ENCODE data around the gene TMEM143. TPM values are rescaled to one million over a fixed set of nuclear protein-coding genes. Genes with fewer than 3 reads are reported as not detected.
A peak's percentile ranks its signal among the peaks of the same experiment; 100 is the strongest.
"Not testable (repeated sequence)": the region's sequence is repeated elsewhere in the genome, so short reads cannot be mapped to it uniquely, and the experiment has no call there.

Gene TMEM143
- total RNA-seq, 1 donor from 2014 or later, result 11.9 TPM

DNA sequence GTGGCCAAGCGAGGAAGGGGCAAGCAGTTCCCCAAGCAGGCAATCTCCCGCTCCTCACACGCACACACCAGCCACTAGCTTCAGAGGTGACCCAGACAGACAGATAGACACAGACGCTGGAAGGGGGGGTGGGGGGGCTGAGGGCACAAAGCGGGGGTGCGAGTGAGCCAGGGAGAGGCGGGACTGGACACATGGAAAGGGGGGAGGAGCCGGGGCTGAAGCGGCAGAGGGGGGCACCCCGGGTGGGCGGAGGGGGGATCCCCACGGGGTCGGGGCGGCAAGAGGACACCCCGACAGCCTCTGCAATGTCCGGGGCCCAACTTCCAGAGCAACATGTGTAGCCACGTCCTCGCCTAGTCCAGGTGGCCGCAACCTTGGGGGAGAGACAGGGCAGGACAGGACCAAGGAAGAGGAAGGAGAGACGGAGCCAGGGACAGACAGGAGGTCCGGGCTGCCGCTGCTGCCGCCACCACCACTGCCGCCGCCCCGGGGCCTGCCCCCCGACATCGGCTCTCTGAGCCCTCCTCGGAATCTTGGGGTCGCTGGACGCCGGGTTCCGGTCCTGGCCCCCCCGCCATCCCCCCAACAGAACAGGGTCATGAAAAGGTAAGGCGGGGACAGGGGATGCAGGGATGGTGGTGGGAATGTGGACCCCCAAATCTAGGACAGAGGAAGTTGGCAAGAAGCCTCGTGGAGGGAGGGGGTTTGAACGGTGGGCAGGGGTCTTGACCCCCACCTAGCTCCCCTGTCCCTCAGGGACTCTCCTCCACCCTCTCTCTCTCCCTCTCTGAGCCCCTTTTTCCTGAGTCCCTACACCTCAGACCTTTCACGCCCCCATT lies 30.8 kb upstream of the TMEM143 start:
- H3K27ac Mint-ChIP-seq (ENCODE audit: unreplicated experiment), result peak overlapping the region; percentile 94
- no peak for DNase-seq
- TF ChIP-seq, protein P1, sequence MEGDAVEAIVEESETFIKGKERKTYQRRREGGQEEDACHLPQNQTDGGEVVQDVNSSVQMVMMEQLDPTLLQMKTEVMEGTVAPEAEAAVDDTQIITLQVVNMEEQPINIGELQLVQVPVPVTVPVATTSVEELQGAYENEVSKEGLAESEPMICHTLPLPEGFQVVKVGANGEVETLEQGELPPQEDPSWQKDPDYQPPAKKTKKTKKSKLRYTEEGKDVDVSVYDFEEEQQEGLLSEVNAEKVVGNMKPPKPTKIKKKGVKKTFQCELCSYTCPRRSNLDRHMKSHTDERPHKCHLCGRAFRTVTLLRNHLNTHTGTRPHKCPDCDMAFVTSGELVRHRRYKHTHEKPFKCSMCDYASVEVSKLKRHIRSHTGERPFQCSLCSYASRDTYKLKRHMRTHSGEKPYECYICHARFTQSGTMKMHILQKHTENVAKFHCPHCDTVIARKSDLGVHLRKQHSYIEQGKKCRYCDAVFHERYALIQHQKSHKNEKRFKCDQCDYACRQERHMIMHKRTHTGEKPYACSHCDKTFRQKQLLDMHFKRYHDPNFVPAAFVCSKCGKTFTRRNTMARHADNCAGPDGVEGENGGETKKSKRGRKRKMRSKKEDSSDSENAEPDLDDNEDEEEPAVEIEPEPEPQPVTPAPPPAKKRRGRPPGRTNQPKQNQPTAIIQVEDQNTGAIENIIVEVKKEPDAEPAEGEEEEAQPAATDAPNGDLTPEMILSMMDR (IDR thresholded peaks at IDR 0.05; ENCODE audit: partially characterized antibody, unreplicated experiment), result no peak
- no peaks in the 10 kb centered on the region for H3K36me3 Mint-ChIP-seq (ENCODE audit: unreplicated experiment)
- peaks cover 13% of the 10 kb centered on the region for H3K9me3 Mint-ChIP-seq (ENCODE audit: unreplicated experiment)
- H3K4me1 Mint-ChIP-seq (ENCODE audit: low read depth, unreplicated experiment), result peaks cover 21% of the 10 kb centered on the region
- H3K27me3 Mint-ChIP-seq (ENCODE audit: unreplicated experiment), result peaks cover 18% of the 10 kb centered on the region
- peak overlapping the region; percentile 95 for H3K4me3 Mint-ChIP-seq (ENCODE audit: unreplicated experiment)

DNA sequence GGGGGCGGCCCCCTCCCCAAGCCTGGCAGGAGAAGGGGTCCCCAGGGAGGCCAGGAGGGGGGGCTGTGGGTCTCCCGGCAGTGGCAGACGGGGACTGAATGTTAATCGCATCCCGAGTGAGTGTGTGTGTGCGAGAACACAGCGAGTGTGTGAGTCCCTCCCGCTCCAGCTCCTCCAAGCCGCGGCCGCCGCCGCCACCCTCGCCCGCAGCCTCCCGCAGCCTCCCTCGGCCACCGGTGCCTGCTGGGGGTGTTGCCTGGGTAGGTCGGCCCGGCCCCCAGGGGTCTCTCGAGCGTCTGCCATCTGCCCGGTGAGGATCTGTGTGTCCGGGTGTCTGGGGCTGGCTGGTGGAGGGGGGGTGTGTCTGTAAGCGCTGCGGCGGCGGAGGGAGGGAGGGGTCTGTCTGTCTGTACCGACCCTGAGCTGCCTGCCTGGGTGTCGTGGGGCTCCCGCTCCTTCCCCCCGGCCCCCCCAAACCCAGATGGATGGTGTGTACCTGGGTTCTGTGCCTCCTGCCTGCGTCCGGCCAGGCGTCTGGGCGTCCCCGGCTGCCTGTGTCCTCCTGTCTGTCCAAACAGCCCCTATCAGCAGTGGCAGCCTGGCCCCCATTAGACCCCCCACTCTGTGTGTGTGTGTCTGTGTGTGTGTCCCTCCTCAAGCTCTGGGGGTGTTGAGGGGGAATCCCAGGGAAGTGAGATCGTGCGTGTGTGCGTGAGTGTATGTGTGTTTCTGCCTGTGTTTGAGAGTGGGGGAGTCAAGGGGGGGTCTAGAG lies 30.0 kb upstream of the TMEM143 start, which contains the start of gene GRIN2D:
Gene GRIN2D (plus strand): TSS at position 110 of the 772 bp plus-strand sequence. CDS start 4,725 bp downstream, outside the sequence.
- H3K4me1 Mint-ChIP-seq (ENCODE audit: low read depth, unreplicated experiment), result peaks cover 21% of the 10 kb centered on the region
- TF ChIP-seq, protein P1 (IDR thresholded peaks at IDR 0.05; ENCODE audit: partially characterized antibody, unreplicated experiment), result no peak
- peaks cover 9% of the 10 kb centered on the region for H3K9me3 Mint-ChIP-seq (ENCODE audit: unreplicated experiment)
- peaks cover 11% of the 10 kb centered on the region for H3K27me3 Mint-ChIP-seq (ENCODE audit: unreplicated experiment)
- peak within 1 kb of the TSS; percentile 95 for H3K4me3 Mint-ChIP-seq (ENCODE audit: unreplicated experiment)
- peak within 1 kb of the TSS; percentile 94 for H3K27ac Mint-ChIP-seq (ENCODE audit: unreplicated experiment)
- H3K36me3 Mint-ChIP-seq (ENCODE audit: unreplicated experiment), result no peaks in the 10 kb centered on the region
- DNase-seq, result peak; percentile 87

DNA sequence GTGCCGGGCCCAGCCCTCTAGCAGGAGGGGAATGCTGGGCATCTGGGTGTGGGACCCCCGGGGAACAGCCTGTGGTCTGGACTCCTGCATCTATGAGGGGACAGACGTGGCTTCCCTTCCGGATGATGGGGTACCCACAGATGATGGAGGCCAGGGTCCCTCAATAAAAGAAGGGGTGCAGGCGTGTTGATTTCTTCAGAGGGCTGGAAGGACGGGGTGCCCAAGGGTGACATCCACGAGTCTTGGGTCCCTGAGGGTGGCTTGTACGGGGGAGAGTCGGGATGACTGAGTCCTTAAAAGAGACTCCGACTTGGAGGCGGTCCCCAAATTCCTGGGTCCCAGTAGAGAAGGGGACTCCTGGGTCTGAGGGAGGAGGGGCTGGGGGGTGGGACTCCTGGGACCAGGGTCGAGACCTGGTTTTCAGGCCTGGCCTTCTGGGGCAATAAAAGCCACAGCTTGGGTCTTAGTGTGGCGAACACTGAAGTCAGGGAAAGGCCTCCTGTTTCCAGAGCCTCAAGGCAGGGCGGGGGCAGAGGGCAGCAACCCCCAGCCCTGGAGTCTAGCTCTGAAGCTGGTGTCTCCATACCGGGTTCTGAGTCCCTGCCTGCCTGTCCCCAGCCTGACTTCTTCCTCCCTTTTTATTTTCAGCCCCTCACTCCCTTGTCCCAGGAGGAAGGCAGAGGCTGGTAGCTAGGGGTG lies 29.3 kb upstream of the TMEM143 start:
- H3K4me1 Mint-ChIP-seq (ENCODE audit: low read depth, unreplicated experiment), result peaks cover 21% of the 10 kb centered on the region
- peak; percentile 51 for DNase-seq
- H3K4me3 Mint-ChIP-seq (ENCODE audit: unreplicated experiment), result peak overlapping the region; percentile 74
- H3K36me3 Mint-ChIP-seq (ENCODE audit: unreplicated experiment), result no peaks in the 10 kb centered on the region
- TF ChIP-seq, protein P1 (IDR thresholded peaks at IDR 0.05; ENCODE audit: partially characterized antibody, unreplicated experiment), result no peak
- H3K27me3 Mint-ChIP-seq (ENCODE audit: unreplicated experiment), result peaks cover 12% of the 10 kb centered on the region
- H3K9me3 Mint-ChIP-seq (ENCODE audit: unreplicated experiment), result peaks cover 8% of the 10 kb centered on the region
- H3K27ac Mint-ChIP-seq (ENCODE audit: unreplicated experiment), result peak overlapping the region; percentile 90

DNA sequence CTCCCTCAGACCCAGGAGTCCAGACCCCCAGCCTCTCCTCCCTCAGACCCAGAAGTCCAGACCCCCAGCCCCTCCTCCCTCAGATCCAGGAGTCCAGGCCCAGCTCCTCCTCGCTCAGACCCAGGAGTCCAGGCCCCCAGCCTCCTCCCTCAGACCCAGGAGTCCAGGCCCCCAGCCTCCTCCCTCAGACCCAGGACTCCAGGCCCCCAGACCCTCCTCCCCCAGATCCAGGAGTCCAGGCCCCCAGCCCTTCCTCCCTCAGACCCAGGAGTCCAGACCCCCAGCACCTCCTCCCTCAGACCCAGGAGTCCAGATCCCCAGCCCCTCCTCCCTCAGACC lies 28.2 kb upstream of the TMEM143 start:
- not testable (repeated sequence) for H3K36me3 Mint-ChIP-seq (ENCODE audit: unreplicated experiment); H3K9me3 Mint-ChIP-seq (ENCODE audit: unreplicated experiment); H3K27ac Mint-ChIP-seq (ENCODE audit: unreplicated experiment); H3K27me3 Mint-ChIP-seq (ENCODE audit: unreplicated experiment); DNase-seq
- Mint-ChIP-seq H3K4me3 (ENCODE audit: unreplicated experiment) (peak overlapping the region; percentile 99), H3K4me1 (ENCODE audit: low read depth, unreplicated experiment) (peaks cover 12% of the 10 kb centered on the region)

Data from glutamatergic neuron (in vitro differentiated cells).